ENCODE measurements around the gene PRRT4.

PRRT4 gene

DNA sequence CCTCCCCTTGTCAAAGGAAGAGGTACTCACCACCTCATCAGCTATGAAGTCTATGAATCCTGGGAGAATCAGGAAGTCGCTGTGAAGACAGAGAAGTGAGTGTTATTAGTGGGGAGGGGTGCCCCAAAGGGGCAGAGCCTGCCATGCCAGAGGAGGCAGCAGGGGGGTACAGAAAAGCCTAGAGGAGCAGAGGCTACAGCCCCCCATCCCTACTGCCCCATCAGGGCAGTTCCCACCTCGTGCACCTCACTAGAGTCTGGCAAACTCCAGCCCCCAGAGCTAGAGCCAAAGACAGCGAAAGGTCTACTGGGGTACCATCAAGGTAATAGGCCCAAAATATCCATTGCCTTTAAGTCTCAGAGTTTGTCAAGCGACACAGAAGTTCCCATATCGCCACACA, 42.2 kb upstream of the PRRT4 start:
- H3K4me3 ChIP-seq (ENCODE audit: low read length) = no peak overlapping the region
- no peak overlapping the region for H2AFZ ChIP-seq (ENCODE audit: low read depth, low read length)
- peaks cover 17% of the 10 kb centered on the region for H3K36me3 ChIP-seq (ENCODE audit: insufficient read depth, low read length)
- peaks cover 7% of the 10 kb centered on the region for H3K27me3 ChIP-seq (ENCODE audit: insufficient read depth, low read length)
- peaks cover 29% of the 10 kb centered on the region for H3K4me1 ChIP-seq (ENCODE audit: insufficient read depth, low read length)
- H3K9me3 ChIP-seq (ENCODE audit: low read length) = no peaks in the 10 kb centered on the region

DNA sequence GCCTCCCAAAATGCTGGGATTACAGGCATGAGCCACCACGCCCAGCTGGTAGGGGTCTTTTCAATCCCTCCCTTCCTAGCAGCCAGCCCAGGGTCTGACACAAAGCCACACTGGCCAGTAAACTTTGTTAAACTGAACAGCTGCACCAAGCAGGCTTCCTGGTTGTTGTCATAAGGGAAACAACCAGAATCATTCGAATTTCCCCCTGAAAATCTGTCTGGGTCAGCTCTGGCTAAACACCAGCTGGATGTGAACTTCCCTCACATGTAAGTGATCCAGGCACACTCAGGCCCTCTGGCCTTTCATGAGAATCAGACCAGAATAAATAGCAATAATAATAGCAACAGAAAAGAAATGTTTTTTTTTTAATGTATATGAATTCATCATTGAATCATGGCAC, 40.9 kb upstream of the PRRT4 start:
- Histone ChIP-seq H3K27me3 (ENCODE audit: insufficient read depth, low read length) (peaks cover 3% of the 10 kb centered on the region), H2AFZ (ENCODE audit: low read depth, low read length) (no peak overlapping the region), H3K36me3 (ENCODE audit: insufficient read depth, low read length) (peaks cover 25% of the 10 kb centered on the region), H3K4me3 (ENCODE audit: low read length) (no peak overlapping the region), H3K9me3 (ENCODE audit: low read length) (no peaks in the 10 kb centered on the region), H3K4me1 (ENCODE audit: insufficient read depth, low read length) (peaks cover 20% of the 10 kb centered on the region)

DNA sequence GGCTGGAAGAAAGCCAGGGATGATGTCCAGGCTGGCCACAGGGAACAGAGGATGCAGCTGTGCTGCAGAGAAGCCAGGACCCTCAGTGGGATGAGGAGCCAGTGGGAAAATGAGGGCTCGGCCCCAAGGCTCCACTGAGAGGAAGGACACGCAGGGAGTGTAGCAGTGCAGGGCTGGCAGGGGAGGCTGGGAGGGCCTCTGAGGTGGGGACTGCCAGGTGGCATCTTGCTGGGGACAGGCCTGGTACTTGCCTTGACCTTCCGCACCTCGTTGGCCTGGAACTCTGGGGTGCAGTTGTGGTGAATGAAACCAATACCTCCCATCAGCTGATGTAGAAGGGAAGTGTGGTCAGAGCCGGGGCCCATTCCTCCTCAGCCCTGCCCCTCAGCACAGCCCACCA, 39.1 kb upstream of the PRRT4 start:
- Histone ChIP-seq H3K9me3 (ENCODE audit: low read length) (no peaks in the 10 kb centered on the region), H2AFZ (ENCODE audit: low read depth, low read length) (no peak overlapping the region), H3K36me3 (ENCODE audit: insufficient read depth, low read length) (peaks cover 29% of the 10 kb centered on the region), H3K4me3 (ENCODE audit: low read length) (no peak overlapping the region), H3K4me1 (ENCODE audit: insufficient read depth, low read length) (peaks cover 16% of the 10 kb centered on the region), H3K27me3 (ENCODE audit: insufficient read depth, low read length) (no peaks in the 10 kb centered on the region)

DNA sequence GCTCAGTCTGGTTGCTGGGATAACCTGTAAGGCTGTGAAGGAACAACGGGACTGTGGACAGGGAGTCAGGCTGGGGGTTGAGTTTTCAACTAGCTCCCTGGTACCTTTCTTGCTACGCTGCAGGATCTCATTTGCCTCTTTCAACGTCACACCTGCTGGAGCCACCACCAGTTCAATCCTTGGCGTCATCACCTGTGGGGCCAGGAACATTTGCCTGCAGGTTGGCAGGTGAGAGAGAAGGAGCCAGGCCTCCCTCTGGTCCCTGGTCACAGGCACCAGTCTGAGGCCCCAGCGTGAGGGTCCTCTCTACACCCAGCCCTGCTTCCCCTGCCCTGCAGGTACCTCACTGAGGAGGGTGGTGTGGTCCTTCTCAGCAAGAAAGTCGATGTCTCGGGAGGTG, 38.5 kb upstream of the PRRT4 start:
- Histone ChIP-seq H3K4me1 (ENCODE audit: insufficient read depth, low read length) (peaks cover 11% of the 10 kb centered on the region), H2AFZ (ENCODE audit: low read depth, low read length) (no peak overlapping the region), H3K9me3 (ENCODE audit: low read length) (no peaks in the 10 kb centered on the region)

DNA sequence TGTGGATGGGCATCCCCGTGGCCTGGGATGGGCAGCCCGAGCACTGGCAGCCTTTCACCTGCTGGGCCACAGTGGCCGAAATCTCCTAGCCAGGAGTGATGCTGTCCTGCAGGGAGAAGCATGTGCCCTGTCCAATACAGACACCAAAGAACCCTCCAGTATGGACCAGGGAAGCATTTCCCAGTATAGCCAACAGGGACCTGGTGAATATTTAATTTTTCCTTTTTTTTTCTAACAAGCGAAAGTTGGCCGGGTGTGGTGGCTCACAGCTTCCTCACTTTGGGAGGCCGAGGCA, 37.3 kb upstream of the PRRT4 start:
- H3K9me3 ChIP-seq (ENCODE audit: low read length) = no peaks in the 10 kb centered on the region
- no peaks in the 10 kb centered on the region for H3K27me3 ChIP-seq (ENCODE audit: insufficient read depth, low read length)
- peaks cover 33% of the 10 kb centered on the region for H3K36me3 ChIP-seq (ENCODE audit: insufficient read depth, low read length)
- no peak overlapping the region for H3K4me3 ChIP-seq (ENCODE audit: low read length)
- no peaks in the 10 kb centered on the region for H3K4me1 ChIP-seq (ENCODE audit: insufficient read depth, low read length)
- no peak overlapping the region for H2AFZ ChIP-seq (ENCODE audit: low read depth, low read length)

More for the DNA sequence above, 38.5 kb upstream of the PRRT4 start:
- Histone ChIP-seq H3K36me3 (ENCODE audit: insufficient read depth, low read length) (peaks cover 29% of the 10 kb centered on the region), H3K27me3 (ENCODE audit: insufficient read depth, low read length) (no peaks in the 10 kb centered on the region), H3K4me3 (ENCODE audit: low read length) (no peak overlapping the region)

DNA sequence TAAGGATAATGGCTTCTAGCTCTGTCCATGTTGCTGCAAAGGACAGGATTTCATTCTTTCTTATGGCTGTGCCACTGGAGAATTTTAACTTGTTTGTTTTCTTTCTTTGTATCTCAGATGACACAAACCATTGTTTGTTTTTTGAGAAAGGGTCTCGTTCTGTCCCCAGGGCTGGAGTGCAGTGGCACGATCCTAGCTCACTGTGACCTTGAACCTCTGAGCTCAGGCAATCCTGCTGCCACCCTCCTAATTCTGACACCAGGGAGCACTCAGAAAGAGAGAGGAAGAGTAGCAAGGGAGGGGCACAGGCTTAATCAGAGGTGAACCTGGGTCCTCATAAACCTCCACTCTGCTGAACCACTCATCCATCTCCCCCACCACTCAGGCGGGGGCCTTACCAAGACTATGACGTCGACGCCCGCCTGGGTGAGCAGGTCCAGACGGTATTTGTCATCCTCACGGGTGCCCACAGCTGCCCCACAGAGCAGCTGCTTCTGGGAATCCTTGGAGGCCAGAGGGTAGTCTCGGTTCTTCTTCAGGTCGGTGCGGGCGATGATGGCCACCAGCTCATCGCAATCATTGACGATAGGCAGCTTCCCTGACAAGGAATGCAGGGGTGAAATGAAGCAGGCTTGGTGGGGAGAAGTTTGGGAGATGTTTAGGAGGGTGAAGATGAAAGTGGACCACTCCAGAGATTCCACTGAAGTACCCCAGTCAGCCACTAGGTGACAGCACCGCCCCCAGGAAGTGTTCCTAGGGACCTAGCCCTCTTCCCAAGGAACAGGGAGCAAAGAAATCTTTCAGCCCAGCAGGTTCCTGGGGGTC, 36.7 kb upstream of the PRRT4 start:
- Histone ChIP-seq H3K27me3 (ENCODE audit: insufficient read depth, low read length) (no peaks in the 10 kb centered on the region), H3K36me3 (ENCODE audit: insufficient read depth, low read length) (peaks cover 35% of the 10 kb centered on the region), H3K9me3 (ENCODE audit: low read length) (no peaks in the 10 kb centered on the region), H3K4me1 (ENCODE audit: insufficient read depth, low read length) (no peaks in the 10 kb centered on the region), H3K4me3 (ENCODE audit: low read length) (no peak overlapping the region), H2AFZ (ENCODE audit: low read depth, low read length) (no peak overlapping the region)

DNA sequence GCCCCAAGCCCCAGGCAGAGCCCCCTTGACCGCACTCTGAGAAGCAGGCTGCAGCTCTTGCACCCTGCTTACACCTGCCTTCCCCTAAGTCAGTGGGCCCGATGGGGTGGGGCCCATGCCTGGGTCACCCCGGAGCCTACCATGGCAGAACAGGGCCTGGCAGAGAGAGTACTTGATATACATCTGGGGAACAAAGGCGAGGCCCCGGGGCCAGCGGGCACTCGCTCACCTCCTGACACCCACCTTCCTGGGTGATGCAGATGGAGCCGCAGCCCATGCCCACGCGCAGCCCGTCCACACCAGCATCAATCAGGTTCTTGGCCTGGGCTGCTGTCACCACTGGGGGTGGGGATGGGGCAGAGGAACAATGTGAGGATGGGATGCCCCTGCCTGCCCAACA, 34.9 kb upstream of the PRRT4 start:
- Histone ChIP-seq H3K4me1 (ENCODE audit: insufficient read depth, low read length) (no peaks in the 10 kb centered on the region), H3K4me3 (ENCODE audit: low read length) (no peak overlapping the region), H2AFZ (ENCODE audit: low read depth, low read length) (no peak overlapping the region), H3K9me3 (ENCODE audit: low read length) (no peaks in the 10 kb centered on the region), H3K36me3 (ENCODE audit: insufficient read depth, low read length) (peaks cover 35% of the 10 kb centered on the region), H3K27me3 (ENCODE audit: insufficient read depth, low read length) (no peaks in the 10 kb centered on the region)

DNA sequence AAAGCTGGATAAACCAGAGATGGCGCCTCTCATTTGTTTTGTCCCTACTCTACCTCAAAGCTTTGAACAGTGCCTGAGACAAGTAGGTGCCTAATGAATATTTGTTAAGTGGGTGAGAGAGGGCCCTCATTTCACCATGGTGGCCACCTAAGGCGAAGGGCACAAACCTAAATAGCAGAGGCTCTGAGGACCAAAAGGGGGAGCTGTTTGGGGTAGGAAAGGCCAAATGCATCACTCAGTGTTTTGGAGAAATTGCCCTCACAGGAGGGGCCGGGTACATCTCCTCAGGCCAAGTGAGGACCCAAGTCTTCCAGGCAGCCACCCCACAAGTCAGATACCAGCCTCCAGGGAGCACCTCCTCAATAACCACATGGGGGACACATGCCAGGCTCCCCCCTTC, 34.3 kb upstream of the PRRT4 start:
- Histone ChIP-seq H3K36me3 (ENCODE audit: insufficient read depth, low read length) (peaks cover 29% of the 10 kb centered on the region), H3K4me1 (ENCODE audit: insufficient read depth, low read length) (no peaks in the 10 kb centered on the region)

DNA sequence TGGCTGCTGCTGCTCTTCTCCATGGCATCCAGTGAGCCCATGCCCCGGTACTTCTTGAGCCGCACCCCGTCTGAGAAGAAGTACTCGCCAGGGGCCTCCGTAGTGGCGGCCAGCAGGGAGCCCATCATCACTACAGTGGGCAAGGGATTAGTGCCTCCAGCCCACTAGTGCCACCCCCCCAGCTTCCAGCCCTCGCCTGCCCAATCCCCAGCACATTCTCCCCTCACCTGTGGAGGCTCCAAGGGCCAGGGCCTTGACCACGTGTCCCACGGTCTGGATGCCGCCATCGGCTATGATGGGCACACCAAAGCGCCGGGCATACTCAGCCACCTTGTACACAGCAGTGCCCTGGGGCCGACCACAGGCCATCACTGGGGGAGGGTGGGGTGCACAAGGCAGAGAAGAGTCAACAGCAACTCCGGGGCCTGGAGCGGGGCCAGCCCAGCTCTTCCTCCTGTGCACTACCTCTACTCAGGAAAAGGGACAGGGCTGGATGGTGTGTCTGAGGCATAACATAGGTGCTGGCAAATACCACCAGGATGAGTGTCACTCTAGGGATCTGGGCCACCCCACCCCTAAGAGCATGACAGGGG, 33.5 kb upstream of the PRRT4 start:
- Histone ChIP-seq H3K9me3 (ENCODE audit: low read length) (no peaks in the 10 kb centered on the region), H3K36me3 (ENCODE audit: insufficient read depth, low read length) (peaks cover 22% of the 10 kb centered on the region), H3K27me3 (ENCODE audit: insufficient read depth, low read length) (no peaks in the 10 kb centered on the region), H3K4me3 (ENCODE audit: low read length) (no peak overlapping the region), H3K4me1 (ENCODE audit: insufficient read depth, low read length) (no peaks in the 10 kb centered on the region), H2AFZ (ENCODE audit: low read depth, low read length) (no peak overlapping the region)

More for the DNA sequence above, 34.3 kb upstream of the PRRT4 start:
- Histone ChIP-seq H3K4me3 (ENCODE audit: low read length) (no peak overlapping the region), H3K27me3 (ENCODE audit: insufficient read depth, low read length) (no peaks in the 10 kb centered on the region), H3K9me3 (ENCODE audit: low read length) (no peaks in the 10 kb centered on the region), H2AFZ (ENCODE audit: low read depth, low read length) (no peak overlapping the region)

DNA sequence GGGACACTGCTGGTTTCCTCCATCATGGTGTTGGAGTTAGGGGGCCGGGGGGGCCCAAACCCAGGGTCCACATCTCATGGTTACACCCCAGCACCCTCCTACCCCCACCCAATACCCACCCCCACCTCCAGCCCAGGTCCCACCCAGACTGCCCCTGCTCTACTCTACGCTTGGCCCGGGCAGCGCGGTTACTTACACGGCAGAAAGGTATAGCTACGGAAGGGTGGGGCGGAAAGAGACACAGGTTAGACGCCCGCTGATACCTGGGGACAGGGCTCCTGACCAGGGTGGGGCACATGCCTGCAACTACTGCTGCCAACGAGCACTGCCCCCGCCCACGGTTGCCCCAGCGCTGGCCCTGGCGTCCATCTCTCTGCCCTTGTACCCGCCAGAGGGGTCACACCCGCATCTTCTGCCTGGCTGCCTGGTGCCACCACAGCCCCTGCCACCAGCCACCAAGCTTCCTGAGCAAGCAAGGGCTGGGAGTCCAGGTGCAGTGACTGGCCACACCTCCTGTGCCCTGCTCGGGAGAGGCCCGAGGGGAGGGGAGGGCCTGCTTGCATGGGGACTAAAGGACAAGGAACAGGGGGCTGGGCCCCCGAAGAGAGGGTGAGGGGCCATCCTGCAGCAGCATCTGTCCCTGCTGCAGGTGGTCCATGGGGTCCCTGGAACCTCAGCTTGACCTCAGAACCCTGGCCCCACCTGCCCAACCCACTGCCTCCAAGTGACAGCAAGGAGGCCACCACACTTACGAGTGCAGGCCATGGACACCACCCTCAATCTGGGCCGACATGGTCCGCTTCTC, 32.2 kb upstream of the PRRT4 start:
- Histone ChIP-seq H3K27me3 (ENCODE audit: insufficient read depth, low read length) (no peaks in the 10 kb centered on the region), H2AFZ (ENCODE audit: low read depth, low read length) (no peak overlapping the region), H3K36me3 (ENCODE audit: insufficient read depth, low read length) (peaks cover 19% of the 10 kb centered on the region), H3K4me3 (ENCODE audit: low read length) (no peak overlapping the region), H3K9me3 (ENCODE audit: low read length) (no peaks in the 10 kb centered on the region), H3K4me1 (ENCODE audit: insufficient read depth, low read length) (peaks cover 10% of the 10 kb centered on the region)

DNA sequence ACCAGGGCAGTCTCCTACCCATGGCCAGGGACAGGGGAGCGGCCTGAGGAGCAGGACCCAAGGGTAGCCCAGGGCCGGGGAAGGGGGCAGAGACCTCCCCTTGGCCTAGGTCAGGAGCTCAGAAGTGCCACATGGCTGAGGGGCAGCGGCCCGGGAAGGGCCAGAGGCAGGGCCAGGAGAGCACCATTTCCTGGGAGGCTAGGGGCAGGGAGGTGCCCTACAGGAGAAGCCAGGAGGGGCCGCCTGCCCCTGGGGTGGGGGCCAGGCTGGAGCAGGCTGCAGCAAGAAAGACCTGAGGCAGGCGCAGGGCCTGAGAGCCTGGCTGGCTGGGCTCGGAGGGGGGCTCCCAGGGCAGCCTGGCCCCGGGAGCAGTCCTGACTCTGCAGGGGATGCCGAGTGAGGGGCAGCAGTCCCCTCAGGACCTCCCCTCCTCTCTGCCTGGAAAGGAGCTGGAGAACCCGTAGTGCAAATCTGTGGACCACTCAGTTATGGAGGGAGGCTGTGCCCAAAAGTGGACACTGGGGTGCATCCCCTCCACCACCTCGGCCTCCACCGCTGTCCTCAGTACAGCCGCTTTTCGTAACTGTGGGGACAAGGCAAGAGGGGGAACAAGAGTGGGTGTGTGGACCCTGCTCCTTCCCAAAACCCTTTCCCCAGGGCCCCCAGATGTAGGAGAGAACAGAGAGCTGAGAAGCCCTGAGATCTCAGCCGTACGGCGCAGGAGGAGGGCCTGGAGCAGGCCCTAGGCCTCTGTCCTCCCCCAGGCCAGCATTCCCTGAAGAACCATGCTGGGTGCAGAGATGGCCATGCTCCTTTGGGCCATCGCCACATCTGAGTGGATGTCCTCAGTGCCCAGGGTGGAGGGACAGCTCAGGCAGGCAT, 31.2 kb upstream of the PRRT4 start:
- no peaks in the 10 kb centered on the region for H3K9me3 ChIP-seq (ENCODE audit: low read length)
- H2AFZ ChIP-seq (ENCODE audit: low read depth, low read length) = no peak overlapping the region
- peaks cover 14% of the 10 kb centered on the region for H3K36me3 ChIP-seq (ENCODE audit: insufficient read depth, low read length)
- H3K27me3 ChIP-seq (ENCODE audit: insufficient read depth, low read length) = no peaks in the 10 kb centered on the region
- peaks cover 14% of the 10 kb centered on the region for H3K4me1 ChIP-seq (ENCODE audit: insufficient read depth, low read length)
- H3K4me3 ChIP-seq (ENCODE audit: low read length) = no peak overlapping the region

DNA sequence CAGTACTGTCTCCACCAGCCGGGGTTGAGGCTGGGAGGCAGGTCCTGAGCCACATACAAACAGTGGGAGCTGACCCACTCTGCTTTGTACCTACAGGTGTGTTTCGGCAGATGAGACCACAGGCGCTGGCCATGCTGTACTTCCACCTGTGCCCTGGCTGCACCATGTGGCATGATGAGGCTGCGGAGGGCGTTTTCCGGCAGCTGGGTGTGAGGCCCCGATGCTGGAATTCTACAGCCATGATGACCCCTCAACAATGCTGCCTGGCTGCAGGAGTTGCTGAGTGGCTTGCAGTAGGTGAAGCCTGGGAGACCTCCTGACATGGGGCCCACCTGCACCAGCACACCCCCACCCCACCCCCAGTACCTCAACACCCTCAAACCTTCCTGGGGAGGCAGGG, 30.3 kb upstream of the PRRT4 start:
- H3K4me1 ChIP-seq (ENCODE audit: insufficient read depth, low read length) = peaks cover 21% of the 10 kb centered on the region
- no peaks in the 10 kb centered on the region for H3K27me3 ChIP-seq (ENCODE audit: insufficient read depth, low read length)
- no peak overlapping the region for H2AFZ ChIP-seq (ENCODE audit: low read depth, low read length)
- no peaks in the 10 kb centered on the region for H3K9me3 ChIP-seq (ENCODE audit: low read length)
- peaks cover 10% of the 10 kb centered on the region for H3K36me3 ChIP-seq (ENCODE audit: insufficient read depth, low read length)
- no peak overlapping the region for H3K4me3 ChIP-seq (ENCODE audit: low read length)

Data from neuron (in vitro differentiated cells).